Measurements from ENCODE around the gene STOX2. TPM values are rescaled to one million over a fixed set of nuclear protein-coding genes. Genes with fewer than 3 reads are reported as not detected.
A peak's percentile ranks its signal among the peaks of the same experiment; 100 is the strongest.

STOX2 gene
- total and polyA plus RNA-seq, 11 donors: 2.8 to 19.6 (median 13.1) TPM

DNA sequence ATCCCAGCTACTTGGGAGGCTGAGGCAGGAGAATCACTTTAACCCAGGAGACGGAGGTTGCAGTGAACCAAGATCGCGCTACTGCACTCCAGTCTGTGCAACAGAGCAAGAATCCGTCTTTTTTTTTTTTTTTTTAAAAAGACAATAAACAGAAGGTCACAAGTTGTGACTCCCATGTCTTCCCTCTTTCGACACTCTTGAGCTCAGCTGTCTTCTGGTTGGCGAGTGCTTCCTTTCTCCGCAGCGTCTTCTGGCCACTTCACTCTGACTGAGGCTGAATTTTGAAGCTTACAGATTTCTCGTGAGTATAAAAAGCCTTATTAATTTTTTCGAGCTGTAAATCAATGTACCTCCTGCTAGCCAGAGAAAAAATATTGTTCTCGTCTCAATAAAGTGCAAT, 124.9 kb downstream of the STOX2 start:
- ATAC-seq: no peak
- Histone ChIP-seq H3K9me3 (no peaks in the 10 kb centered on the region), H3K4me1 (peaks cover 0 to 10% (median 0%) of the 10 kb centered on the region in 12 donors), H3K36me3 (no peaks in the 10 kb centered on the region), H3K27me3 (no peaks in the 10 kb centered on the region), H3K4me3 (no peak overlapping the region), H3K27ac (no peak overlapping the region)
- no peak for TF ChIP-seq POLR2A (IDR thresholded peaks at IDR 0.05)
- TF ChIP-seq, protein P1, sequence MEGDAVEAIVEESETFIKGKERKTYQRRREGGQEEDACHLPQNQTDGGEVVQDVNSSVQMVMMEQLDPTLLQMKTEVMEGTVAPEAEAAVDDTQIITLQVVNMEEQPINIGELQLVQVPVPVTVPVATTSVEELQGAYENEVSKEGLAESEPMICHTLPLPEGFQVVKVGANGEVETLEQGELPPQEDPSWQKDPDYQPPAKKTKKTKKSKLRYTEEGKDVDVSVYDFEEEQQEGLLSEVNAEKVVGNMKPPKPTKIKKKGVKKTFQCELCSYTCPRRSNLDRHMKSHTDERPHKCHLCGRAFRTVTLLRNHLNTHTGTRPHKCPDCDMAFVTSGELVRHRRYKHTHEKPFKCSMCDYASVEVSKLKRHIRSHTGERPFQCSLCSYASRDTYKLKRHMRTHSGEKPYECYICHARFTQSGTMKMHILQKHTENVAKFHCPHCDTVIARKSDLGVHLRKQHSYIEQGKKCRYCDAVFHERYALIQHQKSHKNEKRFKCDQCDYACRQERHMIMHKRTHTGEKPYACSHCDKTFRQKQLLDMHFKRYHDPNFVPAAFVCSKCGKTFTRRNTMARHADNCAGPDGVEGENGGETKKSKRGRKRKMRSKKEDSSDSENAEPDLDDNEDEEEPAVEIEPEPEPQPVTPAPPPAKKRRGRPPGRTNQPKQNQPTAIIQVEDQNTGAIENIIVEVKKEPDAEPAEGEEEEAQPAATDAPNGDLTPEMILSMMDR (IDR thresholded peaks at IDR 0.05): no peak
- intact Hi-C loops (cut with DNase I): loop anchor here in 1 of 10 donors (10.0 kb wide), 1 partner anchor 125 kb away; no protein-coding TSS in a partner anchor
- WGBS, 4 donors: 87 to 93% (median 92%) methylated on average over 11 of the region's 11 CpGs
- no peak for DNase-seq

DNA sequence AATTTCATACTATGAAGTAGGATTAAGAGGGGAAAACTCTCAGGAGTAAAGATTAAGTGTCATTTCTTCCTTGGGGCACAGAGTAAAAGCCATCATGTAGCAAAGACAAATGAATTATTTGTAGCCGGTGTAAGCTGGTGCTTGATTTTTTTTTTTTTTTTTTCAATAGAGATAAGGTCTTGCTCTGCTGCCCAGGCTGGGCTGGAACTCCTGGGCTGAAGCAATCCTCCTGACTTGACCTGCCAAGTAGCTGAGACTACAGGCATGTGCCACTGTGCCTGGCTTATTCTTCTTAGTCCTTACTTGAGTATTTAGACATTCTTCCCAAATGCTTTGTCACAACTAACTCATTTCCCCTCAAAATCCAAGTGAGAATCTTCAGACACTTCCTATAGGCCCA, 125.7 kb downstream of the STOX2 start:
- peak; percentile 61 to 74 (median 65) for ATAC-seq
- whole genome bisulfite sequencing, 4 donors: 43 to 61% (median 49%) methylated on average over 1 of the region's 1 CpG
- no peak for DNase-seq
- H3K4me3 ChIP-seq: no peak overlapping the region
- no peaks in the 10 kb centered on the region for H3K9me3 ChIP-seq
- H3K27ac ChIP-seq: no peak overlapping the region
- intact Hi-C loops (cut with DNase I): loop anchor here in 1 of 10 donors (10.0 kb wide), 1 partner anchor 124 kb away; no protein-coding TSS in a partner anchor
- H3K36me3 ChIP-seq: no peaks in the 10 kb centered on the region
- H3K4me1 ChIP-seq: peaks cover 0 to 10% (median 0%) of the 10 kb centered on the region in 12 donors
- TF ChIP-seq POLR2A (IDR thresholded peaks at IDR 0.05): no peak
- TF ChIP-seq, protein P1 (IDR thresholded peaks at IDR 0.05): no peak
- no peaks in the 10 kb centered on the region for H3K27me3 ChIP-seq

DNA sequence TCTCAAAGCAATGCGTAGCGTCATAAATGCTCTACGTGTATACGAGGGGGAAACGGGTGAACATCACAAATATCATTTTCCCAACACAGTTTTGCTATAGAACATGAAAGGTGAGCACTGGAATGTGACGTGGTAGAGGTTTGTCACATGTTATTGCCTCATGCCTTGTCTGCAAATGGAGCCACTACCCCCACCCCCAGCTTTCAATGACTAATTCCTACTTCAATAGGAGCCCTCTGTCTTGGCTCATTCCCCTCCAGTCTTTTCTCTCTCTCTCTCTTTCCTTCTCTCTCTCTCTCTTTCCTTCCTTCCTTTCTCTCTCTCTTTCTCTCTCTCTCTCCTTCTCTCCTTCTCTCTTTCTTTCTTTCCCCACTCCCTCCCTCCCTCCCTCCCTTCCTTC, 127.0 kb downstream of the STOX2 start:
- Histone ChIP-seq H3K4me1 (peaks cover 0 to 10% (median 0%) of the 10 kb centered on the region in 12 donors), H3K9me3 (no peaks in the 10 kb centered on the region), H3K36me3 (no peaks in the 10 kb centered on the region), H3K27me3 (no peaks in the 10 kb centered on the region), H3K4me3 (no peak overlapping the region), H3K27ac (no peak overlapping the region)
- 95 to 97% (median 96%) methylated on average over 6 of the region's 6 CpGs for WGBS, 4 donors
- ATAC-seq (no peak), DNase-seq (no peak)
- intact Hi-C loops (cut with DNase I): loop anchor here in 1 of 10 donors (10.0 kb wide), 1 partner anchor 123 kb away; no protein-coding TSS in a partner anchor
- no peak for TF ChIP-seq POLR2A (IDR thresholded peaks at IDR 0.05)
- TF ChIP-seq, protein P1 (IDR thresholded peaks at IDR 0.05): no peak

DNA sequence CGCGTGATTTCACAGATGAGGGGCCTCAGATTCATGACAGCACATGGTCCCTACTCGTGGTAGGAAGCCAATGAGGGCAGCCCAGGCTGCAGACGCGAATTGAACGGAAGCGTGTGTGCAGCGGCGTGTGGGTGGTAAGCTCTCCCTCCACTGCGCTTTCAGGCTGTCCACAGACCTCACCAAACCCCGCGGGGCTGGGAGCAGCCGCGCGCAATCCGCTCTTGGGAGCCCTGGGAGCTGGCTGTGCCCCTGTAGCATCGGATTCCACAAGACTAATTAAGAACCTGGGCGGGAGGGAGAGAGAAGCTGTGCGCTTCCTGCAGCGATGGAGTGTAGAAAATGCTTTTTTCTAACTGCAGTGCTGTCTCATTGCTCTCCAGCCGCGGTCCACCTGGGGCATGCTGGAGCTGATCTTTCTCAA, 134.9 kb downstream of the STOX2 start:
- intact Hi-C loops (cut with DNase I): loop anchor here in 1 of 10 donors (10.0 kb wide), 1 partner anchor 115 kb away; no protein-coding TSS in a partner anchor
- ATAC-seq (peak in 3 of 4 donors; percentile 77 to 92 (median 84)), DNase-seq (peak; percentile 41 to 64 (median 46))
- TF ChIP-seq POLR2A (IDR thresholded peaks at IDR 0.05): no peak
- TF ChIP-seq, protein P1 (IDR thresholded peaks at IDR 0.05): no peak
- H3K27ac ChIP-seq: no peak overlapping the region
- peaks cover 0 to 9% (median 0%) of the 10 kb centered on the region in 12 donors for H3K4me1 ChIP-seq
- no peaks in the 10 kb centered on the region for H3K36me3 ChIP-seq
- H3K9me3 ChIP-seq: peaks cover 0 to 2% (median 0%) of the 10 kb centered on the region in 12 donors
- H3K27me3 ChIP-seq: no peaks in the 10 kb centered on the region
- peak overlapping the region in 10 of 12 donors; percentile 5 to 45 (median 34) for H3K4me3 ChIP-seq
- 35 to 57% (median 40%) methylated on average over 14 to 22 of the region's 22 CpGs for WGBS, 4 donors
